Tibial nerve (tissue), 4 donors: ENCODE measurements around the gene LRRC4C. TPM values are rescaled to one million over a fixed set of nuclear protein-coding genes. Genes with fewer than 3 reads are reported as not detected.

Source experiments
- DNase-seq, 2 donors: peaks; one replicate each; pipeline ENCODE4 v3.0.0-alpha.2; 2019; ENCODE audit warnings: low spot score in 2 of 2
- H3K27ac ChIP-seq, 4 donors: fragments of 200-600 bp; sonication (generic) in 3 of 4; one replicate each; pipeline ENCODE4 v1.5.1; 2017 to 2019; ENCODE audit warnings: mild to moderate bottlenecking in 1 of 4
- H3K27me3 ChIP-seq, 2 donors: fragments of 200-600 bp; sonication (generic) in 1 of 2; one replicate each; pipeline versions ENCODE4 v1.5.1 to v1.6.0; 2017 to 2019
- H3K36me3 ChIP-seq, 3 donors: fragments of 200-600 bp; sonication (generic); one replicate each; pipeline ENCODE4 v1.5.1; 2018 to 2019
- H3K4me1 ChIP-seq, 4 donors: fragments of 200-600 bp; sonication (generic) in 3 of 4; one replicate each; pipeline ENCODE4 v1.5.1; 2017 to 2019
- H3K4me3 ChIP-seq, 4 donors: fragments of 200-600 bp; sonication (generic) in 3 of 4; one replicate each; pipeline ENCODE4 v1.5.1; 2017 to 2019; ENCODE audit warnings: mild to moderate bottlenecking in 1 of 4, moderate library complexity in 1 of 4
- H3K9me3 ChIP-seq, 4 donors: fragments of 200-600 bp; sonication (generic) in 3 of 4; one replicate each; pipeline ENCODE4 v1.5.1; 2017 to 2019
- EP300 ChIP-seq, 2 donors: sonication (generic); formaldehyde crosslinking; IDR thresholded peaks; one replicate each; pipeline ENCODE4 v1.6.1; 2017; ENCODE audit warnings: antibody characterized with exemption in 2 of 2, mild to moderate bottlenecking in 1 of 2
- POLR2A ChIP-seq, 2 donors: fragments of 450-650 bp; IDR thresholded peaks; one replicate each; pipeline ENCODE4 v1.6.1; 2017; ENCODE audit warnings: antibody characterized with exemption in 2 of 2, mild to moderate bottlenecking in 2 of 2, moderate library complexity in 2 of 2
- WGBS, 2 donors: methylation state at CpG; one replicate each; pipeline ENCODE4 v1.1.5; 2018; 5-methylcytosine and 5-hydroxymethylcytosine counted together
- total RNA-seq, 4 donors: library from RNA; depleted of rRNA; stranded (reverse); fragments of >200 nt; gene quantifications; one replicate each; pipeline ENCODE4 v1.1.0, GENCODE V29; 2016
- TF ChIP-seq, protein P1 (sequence below), 5 experiments: fragments of 200-600 bp in 3 of 5; fragments of 450-650 bp in 2 of 5; sonication (generic) in 3 of 5; IDR thresholded peaks; one replicate each; pipeline ENCODE4 v1.5.1; 2016 to 2019; ENCODE audit warnings: antibody characterized with exemption in 5 of 5, mild to moderate bottlenecking in 3 of 5, moderate library complexity in 2 of 5

Gene LRRC4C
- total RNA-seq, 4 donors from 2014 or later = 7.1 to 15.7 (median 8.4) TPM

DNA sequence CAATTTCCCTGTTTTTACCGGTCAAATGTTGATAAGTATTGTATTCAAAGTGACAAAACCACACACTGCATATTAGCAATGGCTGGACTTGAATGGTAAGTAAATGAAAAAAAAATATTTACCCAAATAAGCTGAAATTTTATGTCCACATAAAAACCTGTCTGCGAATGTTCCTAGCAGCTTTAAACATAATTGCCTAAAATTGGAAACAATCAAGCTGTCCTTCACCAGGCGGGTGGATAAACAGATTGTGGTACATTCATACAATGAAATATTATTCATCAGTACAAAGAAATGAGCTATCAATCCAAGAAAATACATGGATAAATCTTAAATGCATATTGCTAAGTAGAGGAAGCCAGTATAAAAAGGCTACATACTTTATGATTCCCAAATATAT is 1067.8 kb downstream of the LRRC4C start:
- no peaks in the 10 kb centered on the region for H3K4me1 ChIP-seq

DNA sequence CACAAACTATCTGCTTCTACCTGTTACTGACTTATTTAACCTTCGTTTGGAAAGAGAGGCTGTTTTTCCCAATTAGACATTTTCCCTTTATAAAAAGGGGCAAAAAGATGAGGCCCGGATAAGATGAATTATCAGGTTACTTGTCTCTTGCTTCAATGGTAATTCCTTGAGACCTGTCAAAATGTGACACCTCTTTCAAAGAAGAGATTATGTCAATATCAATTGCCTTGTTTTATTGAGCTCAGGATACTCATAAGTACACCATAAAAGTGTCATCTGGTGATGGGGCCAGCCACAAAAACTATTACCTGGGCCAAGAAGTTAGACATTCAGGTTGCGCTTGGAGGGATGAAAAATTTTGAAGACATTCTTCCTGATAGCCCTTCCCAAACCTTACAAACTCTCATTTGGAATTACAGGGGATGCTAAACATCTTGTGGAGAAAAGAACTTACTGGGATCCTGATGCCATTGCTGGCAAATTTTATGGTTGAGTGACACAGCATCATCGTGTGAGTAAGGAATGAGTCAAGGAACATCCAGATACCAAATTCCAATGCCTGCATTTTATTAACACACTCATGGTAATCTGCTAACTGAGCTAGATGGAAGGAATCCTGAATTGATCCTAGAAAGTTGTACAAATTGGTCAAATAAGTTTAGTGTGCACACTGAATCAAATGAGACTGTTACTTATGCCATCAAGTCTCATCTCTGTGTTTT is 1071.2 kb downstream of the LRRC4C start:
- Histone ChIP-seq H3K4me3 (no peak overlapping the region), H3K27ac (no peak overlapping the region)
- DNase-seq = no peak

More for the DNA sequence above, 1067.8 kb downstream of the LRRC4C start:
- WGBS, 2 donors = 86 to 90% methylated on average over 3 of the region's 3 CpGs
- Histone ChIP-seq H3K4me3 (no peak overlapping the region), H3K27ac (no peak overlapping the region), H3K36me3 (no peaks in the 10 kb centered on the region), H3K9me3 (no peaks in the 10 kb centered on the region), H3K27me3 (no peaks in the 10 kb centered on the region)
- no peak for DNase-seq
- TF ChIP-seq EP300 (IDR thresholded peaks at IDR 0.05) = no peak
- TF ChIP-seq, protein P1, sequence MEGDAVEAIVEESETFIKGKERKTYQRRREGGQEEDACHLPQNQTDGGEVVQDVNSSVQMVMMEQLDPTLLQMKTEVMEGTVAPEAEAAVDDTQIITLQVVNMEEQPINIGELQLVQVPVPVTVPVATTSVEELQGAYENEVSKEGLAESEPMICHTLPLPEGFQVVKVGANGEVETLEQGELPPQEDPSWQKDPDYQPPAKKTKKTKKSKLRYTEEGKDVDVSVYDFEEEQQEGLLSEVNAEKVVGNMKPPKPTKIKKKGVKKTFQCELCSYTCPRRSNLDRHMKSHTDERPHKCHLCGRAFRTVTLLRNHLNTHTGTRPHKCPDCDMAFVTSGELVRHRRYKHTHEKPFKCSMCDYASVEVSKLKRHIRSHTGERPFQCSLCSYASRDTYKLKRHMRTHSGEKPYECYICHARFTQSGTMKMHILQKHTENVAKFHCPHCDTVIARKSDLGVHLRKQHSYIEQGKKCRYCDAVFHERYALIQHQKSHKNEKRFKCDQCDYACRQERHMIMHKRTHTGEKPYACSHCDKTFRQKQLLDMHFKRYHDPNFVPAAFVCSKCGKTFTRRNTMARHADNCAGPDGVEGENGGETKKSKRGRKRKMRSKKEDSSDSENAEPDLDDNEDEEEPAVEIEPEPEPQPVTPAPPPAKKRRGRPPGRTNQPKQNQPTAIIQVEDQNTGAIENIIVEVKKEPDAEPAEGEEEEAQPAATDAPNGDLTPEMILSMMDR (IDR thresholded peaks at IDR 0.05) = no peak
- TF ChIP-seq POLR2A (IDR thresholded peaks at IDR 0.05) = no peak

DNA sequence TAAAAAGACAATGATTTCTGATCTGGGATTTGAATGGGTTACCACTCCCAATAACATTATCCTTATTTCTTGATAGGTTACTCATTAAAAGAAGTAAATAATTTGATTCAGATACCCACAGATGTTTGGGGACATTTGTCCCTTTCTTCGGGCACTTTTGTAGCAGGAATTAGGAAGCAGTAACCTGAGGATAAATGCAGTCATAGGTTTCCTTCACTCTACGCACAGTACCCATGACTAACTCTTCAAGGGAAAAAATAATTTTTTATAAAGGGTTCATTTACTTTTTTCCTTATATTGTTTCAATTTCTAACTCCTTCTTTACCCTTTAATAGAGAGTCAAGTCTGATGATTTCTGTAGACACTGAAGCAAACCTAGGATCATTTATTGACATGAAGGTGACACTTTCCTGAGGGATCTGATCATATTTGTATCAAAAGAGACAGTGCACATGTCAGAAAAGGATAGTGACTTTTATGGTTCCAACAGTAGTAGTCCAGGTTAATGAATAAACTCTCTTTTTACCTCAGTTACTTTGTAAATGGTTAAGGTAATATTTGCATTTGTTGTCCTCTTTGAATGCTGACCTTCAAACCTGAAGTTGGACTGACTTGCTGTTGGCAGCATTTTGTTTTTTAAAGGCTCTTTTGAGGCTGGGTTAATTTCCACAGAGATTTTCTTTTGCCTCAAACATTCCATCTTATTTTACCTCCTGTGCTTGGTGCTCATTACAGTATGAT is 1072.0 kb downstream of the LRRC4C start:
- Histone ChIP-seq H3K27me3 (no peaks in the 10 kb centered on the region), H3K27ac (no peak overlapping the region), H3K9me3 (no peaks in the 10 kb centered on the region), H3K36me3 (no peaks in the 10 kb centered on the region), H3K4me1 (no peaks in the 10 kb centered on the region), H3K4me3 (no peak overlapping the region)
- DNase-seq = no peak
- TF ChIP-seq POLR2A (IDR thresholded peaks at IDR 0.05) (no peak), EP300 (IDR thresholded peaks at IDR 0.05) (no peak)
- TF ChIP-seq, protein P1 (IDR thresholded peaks at IDR 0.05) = no peak
- WGBS, 2 donors = 90 to 94% methylated on average over 2 of the region's 2 CpGs

More for the DNA sequence above, 1071.2 kb downstream of the LRRC4C start:
- no peaks in the 10 kb centered on the region for H3K9me3 ChIP-seq
- WGBS, 2 donors = 77 to 84% methylated on average over 4 of the region's 4 CpGs
- no peaks in the 10 kb centered on the region for H3K36me3 ChIP-seq
- no peaks in the 10 kb centered on the region for H3K4me1 ChIP-seq
- no peak for TF ChIP-seq POLR2A (IDR thresholded peaks at IDR 0.05)
- TF ChIP-seq, protein P1 (IDR thresholded peaks at IDR 0.05) = no peak
- no peaks in the 10 kb centered on the region for H3K27me3 ChIP-seq

DNA sequence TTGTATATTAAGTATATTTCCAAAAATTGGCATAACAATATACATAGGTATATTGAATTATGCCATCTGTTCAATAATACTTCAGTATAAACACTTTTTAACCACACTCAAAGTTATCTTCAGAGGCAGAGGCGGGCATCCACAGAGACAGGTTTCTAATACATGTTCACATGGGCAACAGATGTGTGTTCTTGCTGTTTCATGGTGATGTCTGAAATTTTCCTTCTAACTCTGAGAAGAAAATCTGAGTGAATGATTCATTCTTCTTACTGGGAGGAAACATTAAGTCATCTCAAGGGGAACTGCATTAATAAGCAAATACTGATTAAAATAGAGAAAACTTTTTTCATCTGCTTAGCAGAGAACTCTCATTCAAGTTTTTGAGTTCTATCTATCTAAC is 1074.5 kb downstream of the LRRC4C start:
- H3K36me3 ChIP-seq = no peaks in the 10 kb centered on the region
- DNase-seq = no peak
- H3K4me1 ChIP-seq = no peaks in the 10 kb centered on the region
- WGBS, 2 donors = 76 to 92% methylated on average over 1 of the region's 1 CpG
- no peak overlapping the region for H3K27ac ChIP-seq
- H3K9me3 ChIP-seq = no peaks in the 10 kb centered on the region
- no peak overlapping the region for H3K4me3 ChIP-seq
- no peaks in the 10 kb centered on the region for H3K27me3 ChIP-seq
- TF ChIP-seq POLR2A (IDR thresholded peaks at IDR 0.05) (no peak), EP300 (IDR thresholded peaks at IDR 0.05) (no peak)
- TF ChIP-seq, protein P1 (IDR thresholded peaks at IDR 0.05) = no peak

DNA sequence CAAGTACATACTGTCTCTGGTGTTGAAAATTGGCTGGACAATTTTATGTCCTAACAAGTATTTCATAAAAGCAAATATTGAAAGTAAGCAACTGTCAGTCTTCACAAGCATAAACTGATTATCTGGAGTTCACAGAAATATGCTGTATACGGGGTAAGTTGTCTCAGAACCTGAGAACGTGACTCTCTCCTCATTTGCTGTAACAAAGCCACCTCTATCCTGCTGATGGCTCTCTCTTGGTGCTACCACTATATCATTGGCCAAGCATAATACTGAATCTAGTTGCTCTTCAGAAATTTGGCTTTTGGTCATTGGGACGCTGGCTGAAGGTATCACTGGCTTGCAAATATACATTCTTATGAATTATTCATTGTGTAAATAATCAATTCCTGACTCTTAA is 1078.0 kb downstream of the LRRC4C start:
- WGBS, 2 donors = 81 to 90% methylated on average over 3 of the region's 3 CpGs
- H3K4me3 ChIP-seq = no peak overlapping the region

More for the DNA sequence above, 1078.0 kb downstream of the LRRC4C start:
- Histone ChIP-seq H3K27ac (no peak overlapping the region), H3K4me1 (no peaks in the 10 kb centered on the region), H3K36me3 (no peaks in the 10 kb centered on the region), H3K9me3 (no peaks in the 10 kb centered on the region), H3K27me3 (no peaks in the 10 kb centered on the region)
- DNase-seq = no peak
- TF ChIP-seq, protein P1 (IDR thresholded peaks at IDR 0.05) = no peak
- TF ChIP-seq POLR2A (IDR thresholded peaks at IDR 0.05) (no peak), EP300 (IDR thresholded peaks at IDR 0.05) (no peak)
